HepG2 (cell line): ENCODE measurements around the gene JAG1. TPM values are rescaled to one million over a fixed set of nuclear protein-coding genes. Genes with fewer than 3 reads are reported as not detected.

Experiments
- AHR ChIP-seq: IDR thresholded peaks from 2 replicates; pipeline ENCODE4 v1.6.1; 2018; ENCODE audit warnings: missing genetic modification reagents, missing compliant biosample characterization
- ELK4 ChIP-seq: sonication (generic); formaldehyde crosslinking; IDR thresholded peaks from 2 replicates; pipeline ENCODE4 v1.9.0; 2021; ENCODE audit warnings: missing genetic modification reagents, borderline replicate concordance
- FOXC1 ChIP-seq: sonication (generic); formaldehyde crosslinking; IDR thresholded peaks from 2 replicates; pipeline ENCODE4 v1.8.0; 2022; ENCODE audit warnings: mild to moderate bottlenecking, missing genetic modification reagents, borderline replicate concordance
- FOXK1 ChIP-seq: sonication (generic); formaldehyde crosslinking; IDR thresholded peaks from 2 replicates; pipeline ENCODE4 v1.4.0; 2020; ENCODE audit warnings: low read depth, missing genetic modification reagents, borderline replicate concordance
- GABPA ChIP-seq, 2 experiments: IDR thresholded peaks; 2 replicates each; pipeline ENCODE4 v1.6.1; 2011 to 2016; ENCODE audit warnings: low read depth in 2 of 2, low read length in 1 of 2, missing biosample characterization in 1 of 2, missing genetic modification characterization in 1 of 2
- KDM1A ChIP-seq: IDR thresholded peaks from 2 replicates; pipeline ENCODE4 v1.6.1; 2016; ENCODE audit warnings: missing compliant biosample characterization
- MTF2 ChIP-seq: sonication (generic); formaldehyde crosslinking; IDR thresholded peaks from 2 replicates; pipeline ENCODE4 v1.5.0; 2020; ENCODE audit warnings: missing genetic modification reagents, borderline replicate concordance
- NCOR1 ChIP-seq: fragments of 200-600 bp; sonication (generic); IDR thresholded peaks from 2 replicates; pipeline ENCODE4 v1.7.0; 2017; ENCODE audit warnings: antibody characterized with exemption, low read length, borderline replicate concordance
- PAX8 ChIP-seq: sonication (generic); formaldehyde crosslinking; IDR thresholded peaks from 2 replicates; pipeline ENCODE4 v1.8.0; 2022; ENCODE audit warnings: mild to moderate bottlenecking, missing genetic modification reagents, borderline replicate concordance
- PRMT3 ChIP-seq: sonication (generic); formaldehyde crosslinking; IDR thresholded peaks from 2 replicates; pipeline ENCODE4 v1.8.1; 2022; ENCODE audit warnings: low read depth, mild to moderate bottlenecking, moderate library complexity, missing genetic modification reagents, borderline replicate concordance
- RFXANK ChIP-seq: IDR thresholded peaks from 2 replicates; pipeline ENCODE4 v1.6.1; 2016
- SNAPC4 ChIP-seq: sonication (generic); formaldehyde crosslinking; IDR thresholded peaks from 2 replicates; pipeline ENCODE4 v1.4.0; 2020; ENCODE audit warnings: mild to moderate bottlenecking, missing genetic modification reagents
- ZBTB26 ChIP-seq: IDR thresholded peaks from 2 replicates; pipeline ENCODE4 v1.6.1; 2016; ENCODE audit warnings: missing compliant biosample characterization, missing genetic modification reagents, borderline replicate concordance
- ZNF180 ChIP-seq: sonication (generic); formaldehyde crosslinking; IDR thresholded peaks from 2 replicates; pipeline ENCODE4 v1.4.0; 2020; ENCODE audit warnings: low read depth, missing genetic modification reagents, borderline replicate concordance
- ZNF264 ChIP-seq: sonication (generic); formaldehyde crosslinking; IDR thresholded peaks from 2 replicates; pipeline ENCODE4 v1.4.0; 2020; ENCODE audit warnings: missing genetic modification reagents
- ZNF354B ChIP-seq: sonication (generic); formaldehyde crosslinking; IDR thresholded peaks from 2 replicates; pipeline ENCODE4 v1.8.0; 2022; ENCODE audit warnings: mild to moderate bottlenecking, missing genetic modification reagents
- ZNF468 ChIP-seq: sonication (generic); formaldehyde crosslinking; IDR thresholded peaks from 2 replicates; pipeline ENCODE4 v1.8.0; 2022; ENCODE audit warnings: mild to moderate bottlenecking, moderate library complexity, missing genetic modification reagents
- ZNF570 ChIP-seq: sonication (generic); formaldehyde crosslinking; IDR thresholded peaks from 2 replicates; pipeline ENCODE4 v1.4.0; 2020; ENCODE audit warnings: mild to moderate bottlenecking, missing genetic modification reagents, borderline replicate concordance
- ZNF768 ChIP-seq: sonication (generic); formaldehyde crosslinking; IDR thresholded peaks from 2 replicates; pipeline ENCODE4 v1.4.0; 2020; ENCODE audit warnings: missing genetic modification reagents
- ZSCAN31 ChIP-seq: sonication (generic); formaldehyde crosslinking; IDR thresholded peaks from 2 replicates; pipeline ENCODE4 v1.5.0; 2020; ENCODE audit warnings: low read depth, mild to moderate bottlenecking, missing genetic modification reagents
- polyA plus RNA-seq, 8 experiments: library from polyadenylated mRNA; depleted of rRNA in 3 of 8; stranded (reverse) in 7 of 8; unstranded in 1 of 8; fragments of >200 nt; fragmentation: Illumina TruSeq in 4 of 8; extraction: Trizol in 4 of 8; gene quantifications; 2 replicates each; pipeline versions ENCODE4 v1.2.1 to v1.2.3, GENCODE V29; 2011 to 2016; ENCODE audit warnings: low read depth in 4 of 8, missing spikeins in 1 of 8, mixed read lengths in 1 of 8; ENCODE audit not compliant: insufficient read depth in 1 of 8
- total RNA-seq, 5 experiments: library from RNA; depleted of rRNA; stranded (reverse); fragments of >200 nt; fragmentation: Illumina TruSeq; extraction: Trizol; gene quantifications; 2 replicates each; pipeline ENCODE4 v1.2.3, GENCODE V29; 2016; ENCODE audit warnings: low read depth in 1 of 5

JAG1 gene
- total and polyA plus RNA-seq, 2 of the 13 experiments (the other 11 are each of a cell fraction or from before 2014, with no cell fraction given), result 47.1 to 56.3 TPM

GRCh38 chr20:10674684-10675449, 1.1 kb upstream of the JAG1 start (continued):
- TF ChIP-seq PRMT3 (CRISPR knock-in tag) (0 out of 2 replicates have a peak, but pooled peaks have one; percentile 34), ZNF264 (CRISPR knock-in tag) (0 out of 2 replicates have a peak, but pooled peaks have one; percentile 28), GABPA (IDR thresholded peaks at IDR 0.05; ENCODE audit: low read depth, low read length) (no peak), GABPA (CRISPR knock-in tag; IDR thresholded peaks at IDR 0.05; ENCODE audit: low read depth) (no peak), ZNF354B (CRISPR knock-in tag) (peak; percentile 68; the same call in 1 of the 2 replicates), ZNF768 (peak; percentile 86), ZNF570 (CRISPR knock-in tag) (no peak), PAX8 (CRISPR knock-in tag) (0 out of 2 replicates have a peak, but pooled peaks have one; percentile 21), FOXK1 (CRISPR knock-in tag) (no peak), RFXANK (CRISPR knock-in tag) (peak; percentile 79; the same call in 1 of the 2 replicates), NCOR1 (no peak), ZNF180 (no peak), ZBTB26 (CRISPR knock-in tag) (peak; percentile 80; the same call in 1 of the 2 replicates), AHR (CRISPR knock-in tag) (0 out of 2 replicates have a peak, but pooled peaks have one; percentile 44), ZNF468 (CRISPR knock-in tag) (no peak), ELK4 (no peak), FOXC1 (CRISPR knock-in tag) (peak; percentile 78), KDM1A (no peak; the same call in 1 of the 2 replicates), SNAPC4 (peak; percentile 57; the same call in 1 of the 2 replicates), MTF2 (CRISPR knock-in tag) (no peak), ZSCAN31 (CRISPR knock-in tag) (peak; percentile 87; the same call in 1 of the 2 replicates)
